Measurements from ENCODE around the gene DFFA.
A peak's percentile ranks its signal among the peaks of the same experiment; 100 is the strongest.
"Not testable (repeated sequence)": the region's sequence is repeated elsewhere in the genome, so short reads cannot be mapped to it uniquely, and the experiment has no call there.

The DFFA gene

GRCh38 chr1:10472220-10473144 is at the start of gene DFFA:
Gene DFFA, minus strand, starts transcription at chr1:10472529. Its CDS starts 71 bp downstream, at chr1:10472458.
- peak; percentile 93 to 94 for DNase-seq

- DNase-seq = no peak
These were observed 49.3 kb upstream of the DFFA start for GRCh38 chr1:10521537-10522157.

- no peak for DNase-seq
These were observed 48.6 kb upstream of the DFFA start for GRCh38 chr1:10520952-10521351.

GRCh38 chr1:10520497-10520896 is 48.2 kb upstream of the DFFA start:
- DNase-seq = no peak

GRCh38 chr1:10519016-10519417 is 46.7 kb upstream of the DFFA start:
- no peak for DNase-seq

GRCh38 chr1:10517677-10517982 is 45.3 kb upstream of the DFFA start:
- DNase-seq = no peak

- DNase-seq = no peak
These were observed 44.8 kb upstream of the DFFA start for GRCh38 chr1:10516925-10517676.

- DNase-seq = no peak
These were observed 43.8 kb upstream of the DFFA start for GRCh38 chr1:10515976-10516750.

- no peak for DNase-seq
These were observed 43.1 kb upstream of the DFFA start for GRCh38 chr1:10515301-10515975.

- no peak for DNase-seq
These were observed 42.3 kb upstream of the DFFA start for GRCh38 chr1:10514490-10515235.

- peak in 1 of 2 experiments; percentile 30 for DNase-seq
These were observed 40.9 kb upstream of the DFFA start for GRCh38 chr1:10513199-10513598.

- no peak for DNase-seq
These were observed 39.2 kb upstream of the DFFA start for GRCh38 chr1:10511494-10511885.

- peak; percentile 80 to 83 for DNase-seq
These were observed 38.5 kb upstream of the DFFA start for GRCh38 chr1:10510520-10511493.

- no peak for DNase-seq
These were observed 37.6 kb upstream of the DFFA start for GRCh38 chr1:10509809-10510509.

GRCh38 chr1:10508511-10508951 is 36.2 kb upstream of the DFFA start:
- DNase-seq = no peak

GRCh38 chr1:10507111-10507879 is 35.0 kb upstream of the DFFA start:
- DNase-seq = peak; percentile 56 to 59

- DNase-seq = no peak
These were observed 34.3 kb upstream of the DFFA start for GRCh38 chr1:10506677-10507047.

- not testable (repeated sequence) for DNase-seq
These were observed 33.8 kb upstream of the DFFA start for GRCh38 chr1:10506046-10506676.

Data from activated T-cell treated with anti-CD3 and anti-CD28 coated beads, Interleukin-2, amount 50 U/mL, for 48 hours (primary cell).